BLaER1 (cell line): ENCODE measurements around the gene PCP4L1.
"Not testable (repeated sequence)": the region's sequence is repeated elsewhere in the genome, so short reads cannot be mapped to it uniquely, and the experiment has no call there.

Experiments used
- H3K27ac ChIP-seq: shearing (Covaris generic); formaldehyde crosslinking; 2 replicates; pipeline ENCODE4 v1.8.1; 2022
- H3K27me3 ChIP-seq: shearing (Covaris generic); formaldehyde crosslinking; 2 replicates; pipeline ENCODE4 v1.8.1; 2022
- H3K36me3 ChIP-seq: shearing (Covaris generic); formaldehyde crosslinking; 2 replicates; pipeline ENCODE4 v1.8.1; 2022
- H3K4me1 ChIP-seq: shearing (Covaris generic); formaldehyde crosslinking; 2 replicates; pipeline ENCODE4 v1.8.1; 2022
- H3K4me2 ChIP-seq: shearing (Covaris generic); formaldehyde crosslinking; 2 replicates; pipeline ENCODE4 v1.8.1; 2022
- H3K4me3 ChIP-seq: shearing (Covaris generic); formaldehyde crosslinking; 2 replicates; pipeline ENCODE4 v1.8.1; 2022
- H3K9ac ChIP-seq: shearing (Covaris generic); formaldehyde crosslinking; 2 replicates; pipeline ENCODE4 v1.8.1; 2022
- H3K9me3 ChIP-seq: shearing (Covaris generic); formaldehyde crosslinking; 2 replicates; pipeline ENCODE4 v1.8.1; 2022
- H4K20me1 ChIP-seq: shearing (Covaris generic); formaldehyde crosslinking; 2 replicates; pipeline ENCODE4 v1.8.1; 2022
- Cebpa-rat ChIP-seq: shearing (Covaris generic); IDR thresholded peaks from 2 replicates; pipeline ENCODE4 v1.8.1; 2022

The PCP4L1 gene

GRCh38 chr1:161311595-161312181, 53.1 kb downstream of the PCP4L1 start:
- H3K27ac ChIP-seq: no peak overlapping the region
- H3K4me2 ChIP-seq: no peak overlapping the region
- peaks cover 42% of the 10 kb centered on the region for H3K4me1 ChIP-seq
- H4K20me1 ChIP-seq: no peaks in the 10 kb centered on the region
- TF ChIP-seq Cebpa-rat: no peak
- H3K9ac ChIP-seq: no peak overlapping the region
- no peaks in the 10 kb centered on the region for H3K36me3 ChIP-seq
- H3K9me3 ChIP-seq: no peaks in the 10 kb centered on the region
- no peak overlapping the region for H3K4me3 ChIP-seq
- H3K27me3 ChIP-seq: no peaks in the 10 kb centered on the region

DNA sequence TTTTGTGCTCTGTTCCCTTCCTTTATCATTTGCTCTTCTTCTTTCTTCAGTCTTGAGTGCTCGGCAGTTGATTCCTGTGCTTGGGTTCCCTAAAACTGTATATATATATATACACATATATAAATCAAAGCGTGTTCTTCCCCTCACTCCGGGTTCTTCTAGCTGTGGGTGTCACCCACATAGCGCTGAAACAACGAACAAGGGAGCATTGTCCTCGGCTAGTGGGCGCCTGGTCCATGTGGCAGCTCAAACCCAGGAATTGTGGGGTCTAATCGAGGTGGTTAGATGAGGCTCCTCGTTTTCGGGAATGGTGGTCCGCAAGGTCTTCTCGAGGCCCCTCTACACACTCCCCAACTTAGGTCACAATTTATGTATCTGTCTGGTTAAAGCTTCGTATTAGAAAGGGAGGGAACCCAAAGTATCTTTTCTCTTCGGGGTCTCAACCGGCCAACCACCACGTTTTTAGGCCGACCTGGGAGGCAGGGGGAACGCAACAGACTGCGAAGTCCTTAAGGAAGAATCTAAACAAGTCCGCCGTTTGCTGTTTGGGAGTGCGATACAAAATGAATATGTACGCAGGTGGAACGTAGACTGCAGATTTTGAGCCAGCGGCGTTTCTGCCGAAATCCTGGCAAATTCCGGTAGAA, 55.1 kb downstream of the PCP4L1 start:
- Histone ChIP-seq H3K36me3 (peaks cover 2% of the 10 kb centered on the region; the same call in 1 of the 2 replicates), H3K27ac (peak overlapping the region; percentile 92), H4K20me1 (no peaks in the 10 kb centered on the region), H3K4me3 (peak overlapping the region; percentile 90), H3K4me1 (peaks cover 28% of the 10 kb centered on the region), H3K9ac (peak overlapping the region; percentile 94), H3K9me3 (no peaks in the 10 kb centered on the region), H3K27me3 (no peaks in the 10 kb centered on the region), H3K4me2 (peak overlapping the region; percentile 98)
- no peak for TF ChIP-seq Cebpa-rat

- Histone ChIP-seq H3K9ac (peak within 1 kb of the TSS; percentile 94), H3K4me2 (peak within 1 kb of the TSS; percentile 98)
- no peak for TF ChIP-seq Cebpa-rat
These were observed 55.8 kb downstream of the PCP4L1 start, which contains the start of gene SDHC for GRCh38 chr1:161314201-161314981. SDHC (plus strand) TSS chr1:161314381; CDS start chr1:161314406, 25 bp downstream.

DNA sequence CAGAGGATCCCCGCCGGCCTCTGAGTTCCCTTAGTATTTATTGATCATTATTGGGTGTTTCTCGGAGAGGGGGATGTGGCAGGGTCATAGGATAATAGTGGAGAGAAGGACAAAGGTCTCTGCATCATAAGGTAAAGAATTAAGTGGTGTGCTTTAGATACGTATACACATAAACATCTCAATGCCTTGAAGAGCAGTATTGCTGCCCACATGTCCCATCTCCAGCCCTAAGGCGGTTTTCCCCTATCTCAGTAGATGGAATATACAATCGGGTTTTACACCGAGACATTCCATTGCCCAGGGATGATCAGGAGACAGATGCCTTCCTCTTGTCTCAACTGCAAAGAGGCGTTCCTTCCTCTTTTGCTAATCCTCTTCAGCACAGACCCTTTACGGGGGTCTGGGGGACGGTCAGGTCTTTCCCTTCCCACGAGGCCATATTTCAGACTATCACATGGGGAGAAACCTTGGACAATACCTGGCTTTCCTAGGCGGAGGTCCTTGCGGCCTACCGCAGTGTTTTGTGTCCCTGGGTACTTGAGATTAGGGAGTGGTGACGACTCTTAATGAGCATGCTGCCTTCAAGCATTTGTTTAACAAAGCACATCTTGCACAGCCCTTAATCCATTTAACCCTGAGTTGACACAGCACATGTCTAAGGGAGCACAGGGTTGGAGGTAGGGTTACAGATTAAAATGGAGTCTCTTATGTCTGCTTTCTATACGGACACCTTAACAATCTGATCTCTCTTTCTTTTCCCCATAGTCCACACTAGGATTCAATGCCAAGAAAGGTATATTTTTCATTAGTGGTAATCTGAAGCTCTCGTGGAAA, 57.5 kb downstream of the PCP4L1 start:
- H3K9ac ChIP-seq, H3K4me3 ChIP-seq, H3K27me3 ChIP-seq, H3K9me3 ChIP-seq, H3K27ac ChIP-seq, H4K20me1 ChIP-seq: not testable (repeated sequence)
- H3K4me1 ChIP-seq: peaks cover 28% of the 10 kb centered on the region
- peaks cover 12% of the 10 kb centered on the region; the same call in 1 of the 2 replicates for H3K36me3 ChIP-seq
- H3K4me2 ChIP-seq: peak overlapping the region; percentile 98; the same call in 1 of the 2 replicates

More at GRCh38 chr1:161314201-161314981, 55.8 kb downstream of the PCP4L1 start, which contains the start of gene SDHC:
- Histone ChIP-seq H3K4me3 (peak within 1 kb of the TSS; percentile 90), H3K27ac (peak within 1 kb of the TSS; percentile 92), H3K27me3 (no peaks in the 10 kb centered on the region), H4K20me1 (peaks cover 2% of the 10 kb centered on the region; the same call in 1 of the 2 replicates), H3K9me3 (no peaks in the 10 kb centered on the region), H3K4me1 (peaks cover 35% of the 10 kb centered on the region), H3K36me3 (peaks cover 7% of the 10 kb centered on the region; the same call in 1 of the 2 replicates)

- TF ChIP-seq Cebpa-rat: no peak
- Histone ChIP-seq H3K9ac (no peak overlapping the region), H3K4me3 (no peak overlapping the region), H4K20me1 (peaks cover 7% of the 10 kb centered on the region; the same call in 1 of the 2 replicates), H3K9me3 (no peaks in the 10 kb centered on the region), H3K4me1 (peaks cover 13% of the 10 kb centered on the region), H3K4me2 (peak overlapping the region; percentile 25; the same call in 1 of the 2 replicates), H3K36me3 (peaks cover 56% of the 10 kb centered on the region), H3K27ac (no peak overlapping the region), H3K27me3 (no peaks in the 10 kb centered on the region)
These were observed 65.5 kb downstream of the PCP4L1 start for GRCh38 chr1:161324020-161324419.

- Histone ChIP-seq H3K9ac (no peak overlapping the region), H4K20me1 (no peaks in the 10 kb centered on the region), H3K9me3 (no peaks in the 10 kb centered on the region), H3K4me1 (no peaks in the 10 kb centered on the region), H3K4me2 (no peak overlapping the region), H3K36me3 (peaks cover 95% of the 10 kb centered on the region), H3K4me3 (no peak overlapping the region), H3K27ac (no peak overlapping the region), H3K27me3 (no peaks in the 10 kb centered on the region)
- TF ChIP-seq Cebpa-rat: no peak
These were observed 71.8 kb downstream of the PCP4L1 start for GRCh38 chr1:161330346-161330745.

DNA sequence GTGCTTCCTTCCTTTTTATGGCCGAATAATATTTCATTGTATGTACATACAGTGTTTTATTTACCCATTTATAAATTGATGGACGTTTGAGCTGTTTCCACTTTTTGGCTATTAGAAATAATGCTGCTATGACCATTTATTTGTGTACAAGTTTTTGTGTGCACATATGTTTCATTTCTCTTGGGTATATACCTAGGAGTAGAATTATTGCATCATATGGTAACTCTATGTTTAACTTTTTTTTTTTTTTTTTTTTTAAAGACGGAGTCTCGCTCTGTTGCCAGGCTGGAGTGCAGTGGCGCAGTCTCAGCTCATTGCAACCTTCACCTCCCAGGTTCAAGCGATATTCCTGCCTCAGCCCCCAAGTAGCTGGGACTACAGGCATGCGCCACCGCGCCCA, 74.6 kb downstream of the PCP4L1 start:
- Histone ChIP-seq H3K36me3 (peaks cover 86% of the 10 kb centered on the region), H3K27ac (no peak overlapping the region), H3K9ac (no peak overlapping the region), H3K4me3 (no peak overlapping the region), H3K4me2 (no peak overlapping the region), H3K9me3 (no peaks in the 10 kb centered on the region), H3K27me3 (no peaks in the 10 kb centered on the region), H4K20me1 (no peaks in the 10 kb centered on the region), H3K4me1 (no peaks in the 10 kb centered on the region)
- peak; percentile 20; the same call in 1 of the 2 replicates for TF ChIP-seq Cebpa-rat
